NAMALWA (cell line): ENCODE results near the gene ACOT4.
"Not testable (repeated sequence)": the region's sequence is repeated elsewhere in the genome, so short reads cannot be mapped to it uniquely, and the experiment has no call there.

ENCODE experiments used
- DNase-seq: peaks from one replicate; pipeline ENCODE4 v3.0.0-alpha.2; 2015; ENCODE audit warnings: low spot score

The ACOT4 gene

GRCh38 chr14:73591690-73592449, at the start of gene ACOT4:
TSS of gene ACOT4 (plus strand) at chr14:73591873. CDS start at chr14:73591960, 87 bp downstream.
- no peak for DNase-seq

- DNase-seq, result not testable (repeated sequence)
These were observed 48.7 kb upstream of the ACOT4 start for GRCh38 chr14:73542961-73543360.

GRCh38 chr14:73545353-73545752, 46.3 kb upstream of the ACOT4 start:
- DNase-seq, result not testable (repeated sequence)

- not testable (repeated sequence) for DNase-seq
These were observed 42.6 kb upstream of the ACOT4 start for GRCh38 chr14:73549097-73549496.

- DNase-seq, result not testable (repeated sequence)
These were observed 41.7 kb upstream of the ACOT4 start for GRCh38 chr14:73549889-73550524.

- no peak for DNase-seq
These were observed 37.8 kb upstream of the ACOT4 start for GRCh38 chr14:73553845-73554244.

- DNase-seq, result not testable (repeated sequence)
These were observed 34.5 kb upstream of the ACOT4 start for GRCh38 chr14:73557201-73557600.

- not testable (repeated sequence) for DNase-seq
These were observed 33.4 kb upstream of the ACOT4 start for GRCh38 chr14:73558238-73558637.

- DNase-seq, result not testable (repeated sequence)
These were observed 29.4 kb upstream of the ACOT4 start for GRCh38 chr14:73562256-73562655.

- DNase-seq, result not testable (repeated sequence)
These were observed 29.0 kb upstream of the ACOT4 start for GRCh38 chr14:73562696-73563095.

GRCh38 chr14:73566431-73566830, 25.2 kb upstream of the ACOT4 start:
- DNase-seq, result not testable (repeated sequence)

- DNase-seq, result not testable (repeated sequence)
These were observed 24.7 kb upstream of the ACOT4 start for GRCh38 chr14:73566935-73567334.

GRCh38 chr14:73567358-73567757, 24.3 kb upstream of the ACOT4 start:
- DNase-seq, result no peak

- no peak for DNase-seq
These were observed 23.5 kb upstream of the ACOT4 start for GRCh38 chr14:73567951-73568885.

GRCh38 chr14:73568886-73569184, 22.8 kb upstream of the ACOT4 start:
- not testable (repeated sequence) for DNase-seq

- DNase-seq, result peak; percentile 70
These were observed 22.3 kb upstream of the ACOT4 start, which contains the start of gene ACOT2 for GRCh38 chr14:73569185-73569958. TSS of gene ACOT2 (plus strand) at chr14:73569213. CDS start at chr14:73569241, 28 bp downstream.

- peak; percentile 38 for DNase-seq
These were observed 20.8 kb upstream of the ACOT4 start for GRCh38 chr14:73570913-73571312.

GRCh38 chr14:73573034-73573433, 18.6 kb upstream of the ACOT4 start:
- not testable (repeated sequence) for DNase-seq

- DNase-seq, result not testable (repeated sequence)
These were observed 17.9 kb upstream of the ACOT4 start for GRCh38 chr14:73573740-73574139.

- DNase-seq, result not testable (repeated sequence)
These were observed 17.4 kb upstream of the ACOT4 start for GRCh38 chr14:73574251-73574650.

- DNase-seq, result no peak
These were observed 15.3 kb upstream of the ACOT4 start for GRCh38 chr14:73576391-73576790.
